Large intestine (tissue), 3 donors: Measurements from ENCODE around the gene BNIP5. TPM values are rescaled to one million over a fixed set of nuclear protein-coding genes. Genes with fewer than 3 reads are reported as not detected.
"Not testable (repeated sequence)": the region's sequence is repeated elsewhere in the genome, so short reads cannot be mapped to it uniquely, and the experiment has no call there.

ENCODE experiments used
- DNase-seq, 2 donors: peaks; one replicate each; pipeline versions ENCODE4 v3.0.0 to v3.0.0-alpha.2; 2013
- H3K27ac ChIP-seq: one replicate; pipeline ENCODE4 v1.5.1; 2013; ENCODE audit warnings: low read length
- H3K27me3 ChIP-seq: 2 replicates; pipeline ENCODE4 v1.6.1; 2013; ENCODE audit warnings: low read length; ENCODE audit not compliant: control insufficient read depth, insufficient read depth
- H3K36me3 ChIP-seq: 2 replicates; pipeline ENCODE4 v1.6.1; 2013; ENCODE audit warnings: low read length; ENCODE audit not compliant: control insufficient read depth, insufficient read depth
- H3K4me1 ChIP-seq: one replicate; pipeline ENCODE4 v1.6.1; 2013; ENCODE audit warnings: low read length; ENCODE audit not compliant: control insufficient read depth, insufficient read depth
- H3K4me3 ChIP-seq: one replicate; pipeline ENCODE4 v1.5.1; 2013; ENCODE audit warnings: low read length
- H3K9me3 ChIP-seq: one replicate; pipeline ENCODE4 v1.6.1; 2013; ENCODE audit warnings: mild to moderate bottlenecking, low read depth, low read length, moderate library complexity; ENCODE audit not compliant: control insufficient read depth
- WGBS: methylation state at CpG from one replicate; pipeline ENCODE4 v1.1.5; 2013; ENCODE audit warnings: low lambda C conversion rate; ENCODE audit not compliant: insufficient coverage; 5-methylcytosine and 5-hydroxymethylcytosine counted together
- polyA plus RNA-seq: library from polyadenylated mRNA; unstranded; fragments of 120-200 nt; gene quantifications from one replicate; pipeline ENCODE4 v1.2.1, GENCODE V29; 2013

The BNIP5 gene
- polyA plus RNA-seq, 1 donor: 11.2 TPM

GRCh38 chr6:36368421-36368820 lies 31.7 kb upstream of the BNIP5 start:
- Histone ChIP-seq H3K27ac (no peak overlapping the region), H3K36me3 (no peaks in the 10 kb centered on the region), H3K4me3 (no peak overlapping the region), H3K9me3 (peaks cover 3% of the 10 kb centered on the region), H3K4me1 (peaks cover 22% of the 10 kb centered on the region), H3K27me3 (no peaks in the 10 kb centered on the region)
- DNase-seq: no peak
- no CpG with 5 or more reads among the region's 1 CpG for whole genome bisulfite sequencing

GRCh38 chr6:36367743-36368142 lies 31.1 kb upstream of the BNIP5 start:
- Histone ChIP-seq H3K36me3 (no peaks in the 10 kb centered on the region), H3K4me3 (no peak overlapping the region), H3K4me1 (peaks cover 22% of the 10 kb centered on the region), H3K27me3 (no peaks in the 10 kb centered on the region), H3K9me3 (peaks cover 3% of the 10 kb centered on the region), H3K27ac (no peak overlapping the region)
- no CpG with 5 or more reads among the region's 3 CpGs for WGBS
- DNase-seq: no peak

GRCh38 chr6:36364669-36365479 lies 28.2 kb upstream of the BNIP5 start:
- H3K27ac ChIP-seq: peak overlapping the region; percentile 85
- peak; percentile 71 to 91 for DNase-seq
- peaks cover 3% of the 10 kb centered on the region for H3K9me3 ChIP-seq
- H3K27me3 ChIP-seq: no peaks in the 10 kb centered on the region
- no peaks in the 10 kb centered on the region for H3K36me3 ChIP-seq
- WGBS: no CpG with 5 or more reads among the region's 19 CpGs
- H3K4me3 ChIP-seq: no peak overlapping the region
- peaks cover 29% of the 10 kb centered on the region for H3K4me1 ChIP-seq

- DNase-seq, H3K4me3 ChIP-seq, H3K27me3 ChIP-seq, H3K36me3 ChIP-seq, H3K9me3 ChIP-seq: not testable (repeated sequence)
- Histone ChIP-seq H3K4me1 (peaks cover 29% of the 10 kb centered on the region), H3K27ac (peak overlapping the region; percentile 85)
- no CpG with 5 or more reads among the region's 34 CpGs for WGBS
These were observed 27.5 kb upstream of the BNIP5 start for GRCh38 chr6:36364061-36364635.

GRCh38 chr6:36363371-36363752 lies 26.7 kb upstream of the BNIP5 start:
- not testable (repeated sequence) for H3K9me3 ChIP-seq, H3K27me3 ChIP-seq, H3K36me3 ChIP-seq, DNase-seq, H3K4me3 ChIP-seq, H3K27ac ChIP-seq
- H3K4me1 ChIP-seq: peaks cover 34% of the 10 kb centered on the region
- WGBS: no CpG with 5 or more reads among the region's 13 CpGs

GRCh38 chr6:36362551-36363370 lies 26.1 kb upstream of the BNIP5 start:
- peaks cover 3% of the 10 kb centered on the region for H3K9me3 ChIP-seq
- no peak overlapping the region for H3K27ac ChIP-seq
- peaks cover 40% of the 10 kb centered on the region for H3K4me1 ChIP-seq
- H3K27me3 ChIP-seq: no peaks in the 10 kb centered on the region
- no peak overlapping the region for H3K4me3 ChIP-seq
- no CpG with 5 or more reads among the region's 25 CpGs for WGBS
- no peaks in the 10 kb centered on the region for H3K36me3 ChIP-seq
- no peak for DNase-seq

GRCh38 chr6:36361071-36361470 lies 24.4 kb upstream of the BNIP5 start:
- Histone ChIP-seq H3K9me3 (peaks cover 3% of the 10 kb centered on the region), H3K27me3 (no peaks in the 10 kb centered on the region), H3K4me1 (peaks cover 36% of the 10 kb centered on the region), H3K27ac (no peak overlapping the region), H3K4me3 (no peak overlapping the region), H3K36me3 (no peaks in the 10 kb centered on the region)
- WGBS: no CpG with 5 or more reads among the region's 11 CpGs
- DNase-seq: no peak

- DNase-seq: peak; percentile 79 to 81
- H3K4me1 ChIP-seq: peaks cover 30% of the 10 kb centered on the region
- H3K27ac ChIP-seq: no peak overlapping the region
- no peaks in the 10 kb centered on the region for H3K36me3 ChIP-seq
- no peaks in the 10 kb centered on the region for H3K27me3 ChIP-seq
- H3K9me3 ChIP-seq: peaks cover 3% of the 10 kb centered on the region
- no CpG with 5 or more reads among the region's 10 CpGs for WGBS
- no peak overlapping the region for H3K4me3 ChIP-seq
These were observed 23.8 kb upstream of the BNIP5 start for GRCh38 chr6:36360241-36361054.

GRCh38 chr6:36358226-36358915 lies 21.7 kb upstream of the BNIP5 start:
- DNase-seq: peak in 1 of 2 donors; percentile 61
- WGBS: no CpG with 5 or more reads among the region's 4 CpGs
- no peak overlapping the region for H3K4me3 ChIP-seq
- H3K27me3 ChIP-seq: no peaks in the 10 kb centered on the region
- peak overlapping the region; percentile 55 for H3K27ac ChIP-seq
- H3K9me3 ChIP-seq: no peaks in the 10 kb centered on the region
- peaks cover 20% of the 10 kb centered on the region for H3K4me1 ChIP-seq
- H3K36me3 ChIP-seq: no peaks in the 10 kb centered on the region
